Right renal pelvis (tissue), 4 donors: ENCODE results near the gene MUSTN1. TPM values are rescaled to one million over a fixed set of nuclear protein-coding genes. Genes with fewer than 3 reads are reported as not detected.

Experiments
- DNase-seq, 4 donors: peaks; one replicate each; pipeline ENCODE4 v3.0.0-alpha.2; 2013; ENCODE audit warnings: low read depth in 4 of 4, low spot score in 3 of 4, missing footprints in 1 of 4
- polyA plus RNA-seq, 4 donors: library from polyadenylated mRNA; unstranded; fragments of 120-200 nt; gene quantifications; one replicate each; pipeline ENCODE4 v1.2.1, GENCODE V29; 2013; ENCODE audit not compliant: insufficient read length in 4 of 4

The MUSTN1 gene
- polyA plus RNA-seq, 4 donors = 0.60 to 1.0 (median 0.62) TPM; not detected in 1

- DNase-seq = no peak
These were observed 25.0 kb downstream of the MUSTN1 start for GRCh38 chr3:52809662-52810377.

DNA sequence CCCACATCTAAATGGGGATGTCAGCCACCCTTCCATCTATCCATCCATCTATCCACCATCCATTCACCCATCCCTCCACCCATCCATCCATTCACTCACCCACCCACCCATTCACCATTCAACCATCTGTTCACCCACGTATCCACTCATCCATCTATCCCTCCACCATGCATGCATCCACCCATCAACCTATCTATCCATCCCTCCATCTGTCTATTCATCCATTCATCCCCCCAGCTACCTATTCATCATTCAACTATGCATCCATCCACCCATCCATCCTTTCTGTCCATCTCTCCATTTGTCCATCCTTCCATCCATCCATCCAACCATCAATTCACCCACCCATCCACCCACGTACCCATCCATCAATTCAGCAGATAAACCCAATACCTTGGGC, 25.7 kb downstream of the MUSTN1 start:
- DNase-seq = no peak

DNA sequence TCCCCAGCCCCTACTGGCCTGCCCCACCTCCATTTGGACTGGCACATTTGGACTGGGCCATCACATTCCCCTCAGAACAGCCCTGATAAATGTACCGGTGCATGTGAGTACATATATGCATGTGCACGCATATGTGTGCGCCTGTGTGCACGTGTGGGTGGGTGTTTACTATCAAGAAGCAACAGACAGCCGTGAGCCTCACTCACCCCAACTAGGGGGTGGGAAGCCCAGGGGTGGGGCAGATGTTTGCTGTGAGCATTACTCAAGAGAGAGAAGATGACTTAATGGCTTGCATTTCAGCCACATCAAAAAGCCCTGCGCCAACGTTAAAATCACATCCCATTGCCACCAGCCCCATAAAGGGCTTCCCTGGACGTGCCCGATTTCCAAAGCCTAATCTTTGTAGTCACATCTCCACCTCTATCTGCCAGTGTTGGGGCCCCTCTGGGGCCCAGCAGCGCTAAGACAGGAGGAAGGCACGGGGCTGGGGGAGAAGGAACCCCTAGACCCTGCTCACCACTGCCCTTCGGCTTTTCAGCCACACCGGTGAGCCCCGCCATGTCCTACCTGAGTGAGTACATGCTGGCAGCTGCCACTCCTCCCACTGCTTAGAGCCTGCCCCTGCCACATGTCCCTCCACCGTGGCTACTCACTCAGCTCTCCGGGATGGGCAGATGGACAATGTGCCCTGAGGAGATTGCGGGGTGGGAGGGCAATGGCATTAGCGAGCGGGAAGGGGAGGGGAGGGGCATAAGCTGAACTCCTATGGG, 29.4 kb downstream of the MUSTN1 start:
- DNase-seq = no peak

GRCh38 chr3:52801839-52802238, 33.0 kb downstream of the MUSTN1 start:
- DNase-seq = no peak

GRCh38 chr3:52800079-52800478, 34.7 kb downstream of the MUSTN1 start:
- DNase-seq = no peak

DNA sequence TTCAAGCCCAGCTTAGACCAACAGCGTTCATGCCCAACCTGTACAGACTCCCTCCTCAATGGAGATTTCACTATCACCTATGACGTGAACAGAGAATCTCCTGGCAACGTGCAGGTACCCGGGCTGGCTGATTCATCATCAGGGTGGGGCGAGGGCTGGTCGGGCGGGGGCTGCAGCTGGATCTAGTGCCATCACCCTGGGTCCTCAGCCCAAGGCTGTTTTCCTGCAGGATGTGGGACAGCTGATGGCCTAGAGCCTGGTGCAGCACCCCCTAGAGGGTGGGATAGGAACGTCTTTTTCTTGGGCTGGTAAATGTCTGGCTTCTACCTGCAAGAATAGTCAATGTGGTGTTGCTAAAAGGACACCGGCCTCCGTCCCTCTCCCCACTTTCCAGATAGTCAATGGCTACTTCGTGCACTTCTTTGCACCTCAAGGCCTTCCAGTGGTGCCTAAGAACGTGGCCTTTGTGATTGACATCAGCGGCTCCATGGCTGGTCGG, 35.8 kb downstream of the MUSTN1 start:
- no peak for DNase-seq

DNA sequence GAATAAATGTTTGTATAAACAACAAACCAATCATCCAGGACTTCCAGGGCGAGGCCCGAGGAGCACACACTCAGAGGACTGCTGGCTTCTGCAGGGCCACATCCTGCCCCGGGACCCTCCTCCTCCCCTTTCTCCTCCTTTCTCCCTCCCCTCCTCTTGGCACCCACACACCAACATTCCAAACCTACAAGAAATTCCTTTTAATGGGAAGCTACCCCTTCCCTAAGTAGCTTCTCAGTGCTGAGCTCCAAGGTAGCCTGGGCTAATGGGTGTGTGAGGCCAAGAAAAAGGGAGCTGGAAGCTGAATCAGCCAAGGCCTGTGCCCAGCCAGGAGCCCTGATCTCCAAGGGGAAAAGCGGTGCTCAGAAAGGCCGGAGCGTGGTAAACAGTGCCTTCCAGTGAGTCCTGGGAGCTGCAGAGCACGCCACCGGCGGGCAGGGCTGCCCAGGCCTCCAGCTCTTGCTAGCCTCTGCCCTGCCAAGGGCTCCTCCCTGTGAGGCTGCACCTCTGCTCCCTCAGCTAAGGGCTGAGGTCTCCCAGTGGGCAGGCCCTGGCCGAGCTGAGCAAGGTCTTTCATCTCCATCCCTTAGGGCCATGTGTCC, 36.3 kb downstream of the MUSTN1 start:
- no peak for DNase-seq

DNA sequence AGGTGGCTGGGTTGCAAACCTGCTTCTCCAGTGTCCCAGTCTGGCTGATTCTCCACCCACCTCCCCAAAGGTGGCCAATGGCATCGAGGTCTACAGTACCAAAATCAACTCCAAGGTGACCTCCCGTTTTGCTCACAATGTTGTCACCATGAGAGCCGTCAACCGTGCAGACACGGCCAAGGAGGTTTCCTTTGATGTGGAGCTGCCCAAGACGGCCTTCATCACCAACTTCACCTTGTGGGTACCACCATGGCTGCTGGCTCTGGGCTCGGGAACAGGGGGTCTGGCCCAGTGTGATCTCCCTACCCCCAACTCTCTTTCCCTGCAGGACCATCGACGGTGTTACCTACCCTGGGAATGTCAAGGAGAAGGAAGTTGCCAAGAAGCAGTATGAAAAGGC, 38.4 kb downstream of the MUSTN1 start:
- no peak for DNase-seq

DNA sequence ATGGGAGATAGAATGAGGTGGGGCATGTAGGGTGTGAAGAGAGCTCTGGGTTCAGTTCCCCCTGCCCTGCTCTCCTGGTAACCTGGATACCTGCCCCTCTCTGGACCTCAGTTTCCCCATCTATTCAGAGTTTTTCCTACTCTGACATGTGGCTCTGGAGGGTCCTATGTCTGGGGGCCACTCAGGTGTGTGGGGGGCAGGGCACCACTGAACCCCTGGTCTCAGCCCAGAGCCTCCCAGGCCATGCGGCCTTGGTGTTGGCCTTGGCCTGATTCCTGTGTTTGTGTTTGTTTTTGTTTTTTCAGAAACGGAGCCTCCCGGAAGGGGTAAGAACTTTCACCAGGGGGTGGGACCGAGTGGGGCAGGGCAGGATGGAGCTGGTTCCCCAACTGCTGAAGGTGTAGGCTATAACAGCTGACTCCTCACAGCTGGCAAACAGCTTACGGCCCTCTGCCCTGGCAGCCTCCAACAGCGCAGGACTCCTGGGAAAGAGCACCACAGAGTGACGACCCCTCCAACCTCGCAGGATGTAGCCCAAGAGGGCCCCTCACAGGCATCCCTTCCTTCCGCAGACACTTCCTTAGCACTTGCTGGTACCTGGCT, 39.4 kb downstream of the MUSTN1 start:
- DNase-seq = no peak

- DNase-seq = no peak
These were observed 40.2 kb downstream of the MUSTN1 start, which contains the start of gene ITIH3 for GRCh38 chr3:52794612-52795099. Gene ITIH3 (plus strand): TSS chr3:52794796. CDS start chr3:52794804, 8 bp downstream.

DNA sequence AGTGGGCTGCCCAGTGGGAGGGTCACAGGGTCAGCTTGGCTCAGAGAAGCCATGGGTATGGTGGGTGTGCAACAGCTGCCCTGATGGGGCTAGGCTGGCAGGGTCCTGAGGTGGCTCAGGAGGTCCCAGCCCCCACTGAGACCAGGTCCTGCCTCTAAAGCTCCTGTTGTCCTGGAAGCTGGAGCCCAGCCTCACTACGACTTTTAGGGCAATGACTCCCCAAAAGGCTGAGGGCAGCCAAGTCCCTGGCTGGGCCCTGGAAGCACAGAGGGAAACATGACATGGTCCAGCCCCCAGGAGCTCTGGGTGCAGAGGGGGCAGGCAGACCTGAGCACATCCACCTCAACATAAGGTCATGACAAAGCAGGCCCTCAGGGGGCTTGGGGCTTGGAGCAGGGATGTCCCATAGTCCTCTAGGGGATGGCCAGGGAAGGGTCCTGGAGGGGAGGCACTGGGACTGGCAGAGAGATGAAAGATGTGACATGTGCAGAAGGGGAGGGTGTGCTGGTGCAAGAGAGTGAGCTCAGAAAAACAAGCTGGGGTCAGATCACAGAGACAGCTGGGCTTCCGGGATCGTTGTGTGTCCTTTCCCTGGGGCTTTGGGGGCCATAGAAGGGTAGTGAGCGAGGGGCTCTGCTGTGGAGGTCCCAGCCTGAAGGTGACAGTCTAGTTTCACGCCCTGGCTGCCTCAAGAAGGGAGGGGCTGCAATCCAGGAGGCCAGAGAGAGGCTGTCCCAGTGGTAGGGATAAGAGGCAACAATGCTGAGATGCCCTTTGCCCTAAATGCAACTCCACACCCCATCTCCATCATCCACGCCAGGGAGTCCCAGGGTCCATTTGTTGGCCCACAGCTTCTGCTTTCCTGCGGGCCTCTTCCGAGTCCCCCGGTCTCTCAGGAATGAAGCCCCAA, 40.9 kb downstream of the MUSTN1 start:
- DNase-seq = no peak

DNA sequence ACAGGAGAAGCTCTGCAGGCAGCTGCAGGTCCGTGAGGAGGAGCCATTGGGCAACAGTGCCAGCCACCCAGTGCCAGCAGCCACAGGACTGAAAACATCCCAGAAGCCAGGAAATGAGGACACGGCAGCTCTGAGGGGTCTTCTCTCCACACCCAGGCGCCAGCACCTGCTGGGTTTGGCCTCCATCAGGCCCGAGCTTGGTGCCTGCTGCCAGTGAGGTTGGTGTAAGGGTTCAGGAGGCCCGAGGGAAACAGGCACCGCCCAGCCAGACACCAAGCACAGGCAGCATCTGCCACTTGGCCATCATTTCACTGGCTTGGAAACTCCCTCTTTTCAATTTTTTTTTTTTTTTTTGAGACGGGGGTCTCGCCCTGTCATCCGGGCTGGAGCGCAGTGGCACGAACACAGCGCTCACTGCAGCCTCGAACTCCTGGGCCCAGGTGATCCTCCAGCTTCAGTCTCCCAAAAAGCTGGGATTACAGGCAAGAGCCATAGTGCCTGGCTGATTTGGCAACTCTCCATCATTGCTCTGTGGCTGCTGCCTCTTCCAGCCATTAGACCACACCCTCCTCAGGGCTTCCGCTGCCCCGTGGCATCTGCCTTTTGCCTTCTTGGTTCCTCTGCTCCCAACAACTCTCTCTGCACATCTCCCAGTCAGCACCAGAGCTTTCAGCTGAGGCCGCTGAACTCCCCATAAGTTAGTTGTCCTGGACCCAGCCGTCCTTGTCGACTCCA, 41.7 kb downstream of the MUSTN1 start:
- no peak for DNase-seq

DNA sequence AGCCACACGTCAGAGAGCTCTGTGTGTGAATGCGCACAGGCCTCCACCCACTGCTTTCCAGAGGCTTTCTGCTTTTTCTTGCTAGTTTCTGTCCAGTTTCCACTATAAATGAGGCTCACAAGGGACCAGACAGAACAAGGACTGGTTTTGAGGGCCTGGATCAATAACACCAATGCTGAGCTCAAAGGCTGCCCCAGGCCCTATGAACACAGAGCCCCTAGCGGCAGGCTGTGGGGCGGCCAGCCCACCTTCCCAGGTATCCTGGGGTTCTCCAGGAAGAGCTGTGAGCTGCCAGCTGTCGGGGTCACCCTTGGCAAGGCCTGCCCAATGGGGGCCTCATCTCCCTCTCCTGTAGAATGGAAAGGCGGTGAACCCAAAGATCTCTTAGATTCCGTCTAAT, 42.4 kb downstream of the MUSTN1 start:
- DNase-seq = no peak

DNA sequence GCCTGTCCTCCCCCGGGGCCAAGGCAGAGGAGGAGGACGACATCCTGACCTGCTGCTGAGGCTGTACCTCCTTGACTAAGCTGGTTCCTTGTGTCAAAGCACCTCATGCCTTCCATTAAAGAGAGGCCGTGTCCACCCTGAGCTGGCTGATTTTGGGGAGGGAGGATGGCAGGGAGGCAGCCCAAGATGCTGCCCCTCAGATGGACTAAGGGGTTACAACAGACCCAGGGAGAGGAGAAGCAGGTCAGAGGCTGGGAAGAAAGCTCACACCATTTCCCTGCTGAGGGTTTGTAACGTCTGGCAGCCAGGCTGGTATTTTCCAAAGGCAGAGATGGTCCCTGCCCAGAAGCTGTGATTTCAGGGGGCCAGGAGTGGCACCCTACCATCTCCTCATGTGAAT, 42.9 kb downstream of the MUSTN1 start:
- no peak for DNase-seq

- no peak for DNase-seq
These were observed 43.5 kb downstream of the MUSTN1 start for GRCh38 chr3:52791366-52791765.

GRCh38 chr3:52790741-52791140, 44.1 kb downstream of the MUSTN1 start:
- no peak for DNase-seq

DNA sequence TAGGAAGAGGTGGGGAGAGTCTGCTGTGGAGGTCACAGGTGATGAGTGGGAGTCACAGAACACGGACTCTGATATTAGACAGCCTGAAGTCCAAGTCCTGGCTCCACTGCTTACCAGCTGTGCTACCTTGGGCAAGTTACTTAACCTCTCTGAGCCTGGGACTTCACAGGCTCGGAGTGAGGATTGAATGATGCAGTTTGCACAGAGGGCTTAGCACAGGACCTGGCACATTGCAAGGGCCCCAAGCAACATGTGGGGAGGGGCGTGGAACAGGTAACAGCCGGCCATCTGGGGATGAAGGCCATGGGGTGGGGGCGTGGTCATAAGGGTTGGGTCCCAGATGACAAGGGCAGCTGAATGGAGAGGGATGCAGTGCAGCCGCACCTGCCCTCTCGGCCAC, 44.5 kb downstream of the MUSTN1 start:
- no peak for DNase-seq

GRCh38 chr3:52789746-52790040, 45.1 kb downstream of the MUSTN1 start:
- no peak for DNase-seq
